Suprapubic skin (tissue), 3 donors: ENCODE data around the gene CC2D2B.
"Not testable (repeated sequence)": the region's sequence is repeated elsewhere in the genome, so short reads cannot be mapped to it uniquely, and the experiment has no call there.

Experiments
- CTCF ChIP-seq, 2 donors: fragments of 200-600 bp in 1 of 2; fragments of 450-650 bp in 1 of 2; sonication (generic) in 1 of 2; IDR thresholded peaks; one replicate each; pipeline ENCODE4 v1.5.1; 2016 to 2019; ENCODE audit warnings: antibody characterized with exemption in 2 of 2, mild to moderate bottlenecking in 1 of 2, moderate library complexity in 1 of 2
- POLR2AphosphoS5 ChIP-seq, 3 donors: sonication (generic); formaldehyde crosslinking; IDR thresholded peaks; one replicate each; pipeline ENCODE4 v1.6.1; 2017; ENCODE audit warnings: antibody characterized with exemption in 3 of 3

DNA sequence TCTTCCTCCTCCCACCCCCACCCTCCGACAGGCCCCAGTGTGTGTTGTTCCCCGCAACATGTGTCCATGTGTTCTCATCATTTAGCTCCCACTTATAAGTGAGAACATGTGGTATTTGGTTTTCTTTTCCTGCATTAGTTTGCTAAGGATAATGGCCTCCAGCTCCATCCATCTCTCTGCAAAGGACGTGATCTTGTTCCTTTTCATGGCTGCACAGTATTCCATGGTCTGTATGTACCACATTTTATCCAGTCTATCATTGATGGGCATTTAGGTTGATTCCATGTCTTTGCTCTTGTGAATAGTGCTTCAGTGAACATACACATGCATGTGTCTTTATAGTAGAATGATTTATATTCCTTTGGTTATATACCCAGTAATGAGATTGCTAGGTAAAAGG, 140.2 kb downstream of the CC2D2B start:
- TF ChIP-seq POLR2AphosphoS5, CTCF (IDR thresholded peaks at IDR 0.05): not testable (repeated sequence)
